Stimulated activated naive CD8-positive, alpha-beta T cell treated with anti-CD3 and anti-CD28 coated beads, Interleukin-15, Interleukin-2, amounts not matched to agents 100 ng/mL and 50 ng/mL, for 24 hours (primary cell): ENCODE measurements around the gene PTPRZ1.

Experiments used
- H3K27ac Mint-ChIP-seq: one replicate; pipeline ENCODE4 v1.8.0; 2021; ENCODE audit warnings: mild to moderate bottlenecking, mixed read lengths
- H3K27me3 Mint-ChIP-seq: one replicate; pipeline ENCODE4 v1.8.0; 2021; ENCODE audit warnings: mixed read lengths
- H3K36me3 Mint-ChIP-seq: one replicate; pipeline ENCODE4 v1.8.0; 2021; ENCODE audit warnings: low read depth, mixed read lengths
- H3K4me1 Mint-ChIP-seq: one replicate; pipeline ENCODE4 v1.8.0; 2021; ENCODE audit warnings: low read depth, mixed read lengths
- H3K4me3 Mint-ChIP-seq: one replicate; pipeline ENCODE4 v1.8.0; 2021; ENCODE audit warnings: mild to moderate bottlenecking, mixed read lengths
- H3K9me3 Mint-ChIP-seq: one replicate; pipeline ENCODE4 v1.8.0; 2021; ENCODE audit warnings: mixed read lengths

PTPRZ1 gene

GRCh38 chr7:121957626-121958025 lies 84.7 kb downstream of the PTPRZ1 start:
- no peaks in the 10 kb centered on the region for H3K27me3 Mint-ChIP-seq
- H3K36me3 Mint-ChIP-seq, result no peaks in the 10 kb centered on the region
- no peak overlapping the region for H3K4me3 Mint-ChIP-seq
- no peaks in the 10 kb centered on the region for H3K4me1 Mint-ChIP-seq
- H3K27ac Mint-ChIP-seq, result no peak overlapping the region
- H3K9me3 Mint-ChIP-seq, result no peaks in the 10 kb centered on the region

- H3K27me3 Mint-ChIP-seq, result no peaks in the 10 kb centered on the region
- H3K36me3 Mint-ChIP-seq, result no peaks in the 10 kb centered on the region
- H3K27ac Mint-ChIP-seq, result no peak overlapping the region
- H3K9me3 Mint-ChIP-seq, result no peaks in the 10 kb centered on the region
- no peak overlapping the region for H3K4me3 Mint-ChIP-seq
- no peaks in the 10 kb centered on the region for H3K4me1 Mint-ChIP-seq
These were observed 87.7 kb downstream of the PTPRZ1 start for GRCh38 chr7:121960678-121961077.

- H3K36me3 Mint-ChIP-seq, result no peaks in the 10 kb centered on the region
- no peak overlapping the region for H3K4me3 Mint-ChIP-seq
These were observed 88.3 kb downstream of the PTPRZ1 start for GRCh38 chr7:121961089-121961867.

GRCh38 chr7:121966276-121966934 lies 93.4 kb downstream of the PTPRZ1 start:
- Mint-ChIP-seq H3K27me3 (no peaks in the 10 kb centered on the region), H3K9me3 (no peaks in the 10 kb centered on the region), H3K36me3 (no peaks in the 10 kb centered on the region), H3K27ac (no peak overlapping the region), H3K4me1 (no peaks in the 10 kb centered on the region), H3K4me3 (no peak overlapping the region)

More at GRCh38 chr7:121961089-121961867, 88.3 kb downstream of the PTPRZ1 start:
- Mint-ChIP-seq H3K27ac (no peak overlapping the region), H3K9me3 (no peaks in the 10 kb centered on the region), H3K4me1 (no peaks in the 10 kb centered on the region), H3K27me3 (no peaks in the 10 kb centered on the region)

GRCh38 chr7:121966935-121967332 lies 94.0 kb downstream of the PTPRZ1 start:
- no peaks in the 10 kb centered on the region for H3K36me3 Mint-ChIP-seq
- H3K4me1 Mint-ChIP-seq, result no peaks in the 10 kb centered on the region
- H3K27ac Mint-ChIP-seq, result no peak overlapping the region
- no peaks in the 10 kb centered on the region for H3K9me3 Mint-ChIP-seq
- no peaks in the 10 kb centered on the region for H3K27me3 Mint-ChIP-seq
- H3K4me3 Mint-ChIP-seq, result no peak overlapping the region

GRCh38 chr7:121985476-121986030 lies 112.6 kb downstream of the PTPRZ1 start:
- H3K27me3 Mint-ChIP-seq, result no peaks in the 10 kb centered on the region
- H3K9me3 Mint-ChIP-seq, result peaks cover 4% of the 10 kb centered on the region
- no peak overlapping the region for H3K4me3 Mint-ChIP-seq
- H3K36me3 Mint-ChIP-seq, result no peaks in the 10 kb centered on the region
- H3K27ac Mint-ChIP-seq, result no peak overlapping the region
- H3K4me1 Mint-ChIP-seq, result no peaks in the 10 kb centered on the region

GRCh38 chr7:121992068-121992467 lies 119.1 kb downstream of the PTPRZ1 start:
- H3K4me1 Mint-ChIP-seq, result no peaks in the 10 kb centered on the region
- no peaks in the 10 kb centered on the region for H3K27me3 Mint-ChIP-seq
- H3K9me3 Mint-ChIP-seq, result no peaks in the 10 kb centered on the region
- no peaks in the 10 kb centered on the region for H3K36me3 Mint-ChIP-seq
- H3K27ac Mint-ChIP-seq, result no peak overlapping the region
- no peak overlapping the region for H3K4me3 Mint-ChIP-seq

- H3K9me3 Mint-ChIP-seq, result no peaks in the 10 kb centered on the region
- no peaks in the 10 kb centered on the region for H3K36me3 Mint-ChIP-seq
- H3K27me3 Mint-ChIP-seq, result no peaks in the 10 kb centered on the region
- no peak overlapping the region for H3K4me3 Mint-ChIP-seq
- no peaks in the 10 kb centered on the region for H3K4me1 Mint-ChIP-seq
- no peak overlapping the region for H3K27ac Mint-ChIP-seq
These were observed 121.9 kb downstream of the PTPRZ1 start for GRCh38 chr7:121994625-121995410.

- H3K9me3 Mint-ChIP-seq, result no peaks in the 10 kb centered on the region
- no peaks in the 10 kb centered on the region for H3K4me1 Mint-ChIP-seq
- H3K27me3 Mint-ChIP-seq, result no peaks in the 10 kb centered on the region
These were observed 133.7 kb downstream of the PTPRZ1 start for GRCh38 chr7:122006687-122007086.

GRCh38 chr7:122010116-122010515 lies 137.2 kb downstream of the PTPRZ1 start:
- Mint-ChIP-seq H3K4me1 (no peaks in the 10 kb centered on the region), H3K4me3 (no peak overlapping the region), H3K27ac (no peak overlapping the region)

More at GRCh38 chr7:122006687-122007086, 133.7 kb downstream of the PTPRZ1 start:
- H3K27ac Mint-ChIP-seq, result no peak overlapping the region
- no peak overlapping the region for H3K4me3 Mint-ChIP-seq
- H3K36me3 Mint-ChIP-seq, result no peaks in the 10 kb centered on the region

GRCh38 chr7:122013065-122013464 lies 140.1 kb downstream of the PTPRZ1 start:
- Mint-ChIP-seq H3K27me3 (no peaks in the 10 kb centered on the region), H3K9me3 (peaks cover 4% of the 10 kb centered on the region), H3K4me1 (no peaks in the 10 kb centered on the region), H3K36me3 (no peaks in the 10 kb centered on the region), H3K4me3 (no peak overlapping the region), H3K27ac (no peak overlapping the region)

More at GRCh38 chr7:122010116-122010515, 137.2 kb downstream of the PTPRZ1 start:
- peaks cover 4% of the 10 kb centered on the region for H3K9me3 Mint-ChIP-seq
- H3K36me3 Mint-ChIP-seq, result no peaks in the 10 kb centered on the region
- H3K27me3 Mint-ChIP-seq, result no peaks in the 10 kb centered on the region

- H3K36me3 Mint-ChIP-seq, result no peaks in the 10 kb centered on the region
- no peak overlapping the region for H3K27ac Mint-ChIP-seq
- peaks cover 4% of the 10 kb centered on the region for H3K9me3 Mint-ChIP-seq
- H3K4me3 Mint-ChIP-seq, result no peak overlapping the region
- H3K4me1 Mint-ChIP-seq, result no peaks in the 10 kb centered on the region
- no peaks in the 10 kb centered on the region for H3K27me3 Mint-ChIP-seq
These were observed 140.7 kb downstream of the PTPRZ1 start for GRCh38 chr7:122013630-122014029.

- Mint-ChIP-seq H3K4me3 (no peak overlapping the region), H3K27me3 (no peaks in the 10 kb centered on the region), H3K36me3 (no peaks in the 10 kb centered on the region), H3K27ac (no peak overlapping the region), H3K9me3 (peaks cover 4% of the 10 kb centered on the region), H3K4me1 (no peaks in the 10 kb centered on the region)
These were observed 141.7 kb downstream of the PTPRZ1 start for GRCh38 chr7:122014697-122015096.

GRCh38 chr7:122018032-122018431 lies 145.1 kb downstream of the PTPRZ1 start:
- H3K36me3 Mint-ChIP-seq, result no peaks in the 10 kb centered on the region
- H3K9me3 Mint-ChIP-seq, result no peaks in the 10 kb centered on the region
- H3K4me3 Mint-ChIP-seq, result no peak overlapping the region
- H3K4me1 Mint-ChIP-seq, result no peaks in the 10 kb centered on the region
- no peaks in the 10 kb centered on the region for H3K27me3 Mint-ChIP-seq
- no peak overlapping the region for H3K27ac Mint-ChIP-seq

GRCh38 chr7:122027058-122027457 lies 154.1 kb downstream of the PTPRZ1 start:
- H3K9me3 Mint-ChIP-seq, result no peaks in the 10 kb centered on the region
- no peak overlapping the region for H3K27ac Mint-ChIP-seq
- no peaks in the 10 kb centered on the region for H3K27me3 Mint-ChIP-seq
- H3K4me3 Mint-ChIP-seq, result no peak overlapping the region
- H3K4me1 Mint-ChIP-seq, result no peaks in the 10 kb centered on the region
- no peaks in the 10 kb centered on the region for H3K36me3 Mint-ChIP-seq
